Measurements from ENCODE around the gene ACAN. TPM values are rescaled to one million over a fixed set of nuclear protein-coding genes. Genes with fewer than 3 reads are reported as not detected.

The ACAN gene
- total and polyA plus RNA-seq, 7 donors, result 0.06 to 0.69 (median 0.12) TPM

- ATAC-seq (no peak), DNase-seq (no peak)
- Histone ChIP-seq H3K4me1 (no peaks in the 10 kb centered on the region), H3K36me3 (ENCODE audit: insufficient read depth in 1 of 2, low read depth in 1 of 2) (no peaks in the 10 kb centered on the region), H3K27me3 (ENCODE audit: insufficient read depth in 3 of 3, low read length in 2 of 3) (peaks cover 0 to 2% (median 0%) of the 10 kb centered on the region in 3 donors), H3K27ac (no peak overlapping the region), H3K4me3 (no peak overlapping the region), H3K9me3 (no peaks in the 10 kb centered on the region)
- 81 to 94% (median 82%) methylated on average over 1 of the region's 1 CpG for WGBS, 3 donors
- intact Hi-C loops (cut with DNase I), result no loop called here
- TF ChIP-seq, protein P1, sequence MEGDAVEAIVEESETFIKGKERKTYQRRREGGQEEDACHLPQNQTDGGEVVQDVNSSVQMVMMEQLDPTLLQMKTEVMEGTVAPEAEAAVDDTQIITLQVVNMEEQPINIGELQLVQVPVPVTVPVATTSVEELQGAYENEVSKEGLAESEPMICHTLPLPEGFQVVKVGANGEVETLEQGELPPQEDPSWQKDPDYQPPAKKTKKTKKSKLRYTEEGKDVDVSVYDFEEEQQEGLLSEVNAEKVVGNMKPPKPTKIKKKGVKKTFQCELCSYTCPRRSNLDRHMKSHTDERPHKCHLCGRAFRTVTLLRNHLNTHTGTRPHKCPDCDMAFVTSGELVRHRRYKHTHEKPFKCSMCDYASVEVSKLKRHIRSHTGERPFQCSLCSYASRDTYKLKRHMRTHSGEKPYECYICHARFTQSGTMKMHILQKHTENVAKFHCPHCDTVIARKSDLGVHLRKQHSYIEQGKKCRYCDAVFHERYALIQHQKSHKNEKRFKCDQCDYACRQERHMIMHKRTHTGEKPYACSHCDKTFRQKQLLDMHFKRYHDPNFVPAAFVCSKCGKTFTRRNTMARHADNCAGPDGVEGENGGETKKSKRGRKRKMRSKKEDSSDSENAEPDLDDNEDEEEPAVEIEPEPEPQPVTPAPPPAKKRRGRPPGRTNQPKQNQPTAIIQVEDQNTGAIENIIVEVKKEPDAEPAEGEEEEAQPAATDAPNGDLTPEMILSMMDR (IDR thresholded peaks at IDR 0.05), result no peak
These were observed 38.0 kb downstream of the ACAN start for GRCh38 chr15:88841236-88841635.

DNA sequence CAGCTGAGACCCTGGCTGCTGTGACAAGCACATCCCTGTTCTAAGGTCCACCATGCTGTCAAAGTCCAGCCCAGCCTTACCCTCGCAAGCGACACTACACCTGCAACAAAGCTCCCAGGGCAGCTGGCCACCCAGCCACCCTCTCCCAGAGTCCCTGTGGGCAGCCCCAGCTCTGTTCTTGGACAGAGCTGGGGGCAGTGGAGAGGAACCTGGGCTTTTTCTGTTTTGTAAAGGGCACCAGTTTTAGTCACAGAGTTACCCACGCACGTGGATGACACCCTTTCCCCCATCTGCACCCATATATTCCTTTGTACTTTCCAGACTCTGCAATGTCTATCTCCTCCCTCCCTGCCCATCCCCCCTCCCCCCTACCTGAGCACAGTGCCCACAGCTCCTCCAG lies 38.9 kb downstream of the ACAN start:
- TF ChIP-seq, protein P1 (IDR thresholded peaks at IDR 0.05), result no peak

DNA sequence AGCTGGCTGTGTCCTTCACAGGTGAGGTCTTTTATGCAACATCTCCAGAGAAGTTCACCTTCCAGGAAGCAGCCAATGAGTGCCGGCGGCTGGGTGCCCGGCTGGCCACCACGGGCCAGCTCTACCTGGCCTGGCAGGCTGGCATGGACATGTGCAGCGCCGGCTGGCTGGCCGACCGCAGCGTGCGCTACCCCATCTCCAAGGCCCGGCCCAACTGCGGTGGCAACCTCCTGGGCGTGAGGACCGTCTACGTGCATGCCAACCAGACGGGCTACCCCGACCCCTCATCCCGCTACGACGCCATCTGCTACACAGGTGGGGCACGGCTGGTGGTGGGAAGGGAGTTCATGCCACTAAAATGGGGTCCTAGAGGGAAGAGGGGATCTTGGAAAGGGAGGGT lies 40.1 kb downstream of the ACAN start:
- H3K36me3 ChIP-seq (ENCODE audit: insufficient read depth in 1 of 2, low read depth in 1 of 2), result no peaks in the 10 kb centered on the region

More for the DNA sequence above, 38.9 kb downstream of the ACAN start:
- Histone ChIP-seq H3K4me3 (no peak overlapping the region), H3K27me3 (ENCODE audit: insufficient read depth in 3 of 3, low read length in 2 of 3) (peaks cover 0 to 2% (median 0%) of the 10 kb centered on the region in 3 donors), H3K36me3 (ENCODE audit: insufficient read depth in 1 of 2, low read depth in 1 of 2) (no peaks in the 10 kb centered on the region), H3K9me3 (no peaks in the 10 kb centered on the region), H3K27ac (no peak overlapping the region), H3K4me1 (no peaks in the 10 kb centered on the region)
- intact Hi-C loops (cut with DNase I), result no loop called here
- DNase-seq (no peak), ATAC-seq (no peak)
- 81 to 86% (median 82%) methylated on average over 4 of the region's 4 CpGs for WGBS, 3 donors

DNA sequence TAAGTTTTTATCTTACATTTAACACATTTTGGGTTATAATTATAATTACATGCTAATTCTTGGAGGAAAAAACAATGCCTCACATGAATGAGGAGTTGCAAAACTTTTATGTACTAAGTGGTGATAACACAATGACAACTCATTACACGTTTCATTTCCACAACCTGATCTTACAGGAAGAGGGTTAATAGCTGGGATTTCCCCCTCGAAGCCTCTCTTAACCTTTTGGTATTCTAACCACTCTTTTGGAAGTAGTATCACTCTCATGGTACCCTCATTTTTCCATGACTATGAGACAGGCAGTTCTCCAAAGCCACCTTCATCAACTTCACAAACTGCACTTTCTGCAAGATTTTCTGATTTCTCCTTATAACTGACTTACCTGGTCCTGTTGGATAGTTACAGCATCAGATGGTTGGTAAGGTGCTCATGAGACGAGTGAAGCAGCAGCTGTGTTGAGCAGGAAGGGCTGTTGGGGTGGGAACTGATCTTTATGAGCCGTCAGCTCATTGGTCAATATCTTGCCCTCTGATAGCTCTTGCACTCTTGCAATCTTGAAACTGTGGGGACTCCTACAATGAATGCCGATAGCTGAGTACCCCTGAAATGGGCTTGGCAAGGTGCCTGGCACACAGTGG lies 41.6 kb downstream of the ACAN start:
- no peaks in the 10 kb centered on the region for H3K4me1 ChIP-seq
- H3K9me3 ChIP-seq, result no peaks in the 10 kb centered on the region
- no peak overlapping the region for H3K27ac ChIP-seq
- H3K36me3 ChIP-seq (ENCODE audit: insufficient read depth in 1 of 2, low read depth in 1 of 2), result no peaks in the 10 kb centered on the region
- H3K4me3 ChIP-seq, result no peak overlapping the region
- intact Hi-C loops (cut with DNase I), result no loop called here
- TF ChIP-seq, protein P1 (IDR thresholded peaks at IDR 0.05), result no peak
- DNase-seq (no peak), ATAC-seq (no peak)
- WGBS, 3 donors, result 48 to 60% (median 60%) methylated on average over 5 of the region's 5 CpGs
- H3K27me3 ChIP-seq (ENCODE audit: insufficient read depth in 3 of 3, low read length in 2 of 3), result no peaks in the 10 kb centered on the region

More for the DNA sequence above, 40.1 kb downstream of the ACAN start:
- no peak for ATAC-seq
- Histone ChIP-seq H3K27me3 (ENCODE audit: insufficient read depth in 3 of 3, low read length in 2 of 3) (peaks cover 0 to 2% (median 0%) of the 10 kb centered on the region in 3 donors), H3K4me3 (no peak overlapping the region), H3K9me3 (no peaks in the 10 kb centered on the region), H3K27ac (no peak overlapping the region), H3K4me1 (no peaks in the 10 kb centered on the region)
- intact Hi-C loops (cut with DNase I), result no loop called here
- 83 to 96% (median 84%) methylated on average over 21 of the region's 21 CpGs for WGBS, 3 donors
- no peak for DNase-seq
- TF ChIP-seq, protein P1 (IDR thresholded peaks at IDR 0.05), result no peak

- no peak for DNase-seq
- TF ChIP-seq, protein P1 (IDR thresholded peaks at IDR 0.05), result no peak
- ATAC-seq, result no peak
- intact Hi-C loops (cut with DNase I), result no loop called here
- H3K9me3 ChIP-seq, result no peaks in the 10 kb centered on the region
- H3K36me3 ChIP-seq (ENCODE audit: insufficient read depth in 1 of 2, low read depth in 1 of 2), result no peaks in the 10 kb centered on the region
- no peaks in the 10 kb centered on the region for H3K27me3 ChIP-seq (ENCODE audit: insufficient read depth in 3 of 3, low read length in 2 of 3)
- WGBS, 3 donors, result 87 to 91% (median 89%) methylated on average over 15 of the region's 15 CpGs
- no peak overlapping the region for H3K4me3 ChIP-seq
- H3K27ac ChIP-seq, result no peak overlapping the region
- no peaks in the 10 kb centered on the region for H3K4me1 ChIP-seq
These were observed 42.4 kb downstream of the ACAN start for GRCh38 chr15:88845616-88846015.

Data from psoas muscle (tissue), 8 donors.